ENCODE results near the gene PHACTR2.

- TF ChIP-seq CTCF (conservative IDR thresholded peaks at IDR 0.05) = no peak
- no peak for TF ChIP-seq EZH2 (IDR thresholded peaks at IDR 0.05; ENCODE audit: low read depth)
Measured at GRCh38 chr6:143742955-143743255, 65.1 kb downstream of the PHACTR2 start.
